Activated CD4-positive, alpha-beta T cell treated with anti-CD3 and anti-CD28 coated beads, Interleukin-2, amount 50 U/mL, for 1 hour (primary cell): ENCODE results near the gene YLPM1.

Source experiments
- DNase-seq: peaks from one replicate; pipeline ENCODE4 v3.0.0-alpha.2; 2020

Gene YLPM1

DNA sequence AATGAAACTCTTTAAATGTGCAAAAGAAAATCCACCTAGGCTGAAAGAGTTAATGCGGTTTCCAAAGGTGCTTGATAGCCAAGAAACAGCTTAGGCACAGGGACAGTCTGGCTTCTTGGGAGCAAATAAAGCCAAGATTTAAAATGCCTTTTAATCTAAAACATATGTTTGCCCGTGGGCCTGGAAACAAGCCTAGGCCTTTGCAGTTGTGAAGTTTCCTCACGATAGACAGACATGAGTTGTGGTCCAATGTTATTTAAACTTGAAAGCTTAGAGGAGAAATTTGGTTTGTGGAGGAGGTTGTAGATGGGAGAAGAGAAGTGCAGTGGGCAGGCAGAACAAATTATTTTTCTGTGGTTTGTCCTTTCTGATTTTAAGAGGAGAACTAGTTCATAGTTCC lies 83.1 kb downstream of the YLPM1 start:
- no peak for DNase-seq

DNA sequence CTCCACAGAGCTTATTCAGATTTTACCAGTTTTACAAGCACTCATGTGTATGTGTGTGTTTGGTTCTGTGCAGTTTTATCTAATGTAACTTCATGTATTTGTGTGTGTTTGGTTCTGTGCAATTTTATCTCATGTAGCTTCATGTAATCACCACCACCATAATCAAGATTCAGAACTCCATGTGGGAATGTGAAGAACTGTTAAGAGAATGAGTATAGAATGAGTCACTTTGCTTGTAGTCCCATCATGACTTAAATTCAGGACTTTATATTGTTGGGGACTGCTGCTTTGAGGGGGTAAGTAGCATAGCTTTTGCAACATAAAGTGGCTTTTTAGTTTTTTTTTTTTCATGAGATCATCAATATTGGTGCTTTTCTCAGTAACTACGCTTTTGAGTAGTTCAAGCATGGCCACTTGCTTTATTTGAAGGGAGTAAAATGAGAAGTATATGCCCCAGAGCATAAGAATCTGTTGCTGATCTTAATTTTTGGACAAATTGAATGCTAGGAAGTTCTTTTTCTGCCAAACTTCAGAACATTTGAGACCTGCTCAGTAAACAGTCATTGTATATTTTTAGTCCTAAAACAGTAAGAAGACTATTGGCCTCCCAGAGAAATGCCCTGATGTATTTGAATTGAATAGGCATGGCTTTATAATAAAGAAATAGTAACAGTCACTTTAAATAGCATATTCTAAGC lies 84.0 kb downstream of the YLPM1 start:
- DNase-seq: no peak

DNA sequence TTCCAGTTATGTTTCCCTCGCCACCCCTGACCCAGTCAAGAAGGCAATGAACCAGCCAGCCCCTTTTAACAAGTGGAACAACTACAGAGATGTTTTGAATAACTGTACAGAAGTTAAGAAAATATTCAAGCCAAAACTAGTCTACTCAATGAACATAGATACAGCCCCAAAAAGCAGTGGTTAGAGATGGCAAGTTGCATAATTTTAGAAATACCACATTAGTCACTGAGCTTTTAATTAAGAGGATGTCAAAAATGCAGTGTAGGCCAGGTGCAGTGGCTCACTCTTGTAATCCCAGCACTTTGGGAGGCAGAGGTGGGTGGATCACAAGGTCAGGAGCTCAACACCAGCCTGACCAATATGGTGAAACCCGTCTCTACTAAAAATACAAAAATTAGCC lies 85.7 kb downstream of the YLPM1 start:
- DNase-seq: no peak

DNA sequence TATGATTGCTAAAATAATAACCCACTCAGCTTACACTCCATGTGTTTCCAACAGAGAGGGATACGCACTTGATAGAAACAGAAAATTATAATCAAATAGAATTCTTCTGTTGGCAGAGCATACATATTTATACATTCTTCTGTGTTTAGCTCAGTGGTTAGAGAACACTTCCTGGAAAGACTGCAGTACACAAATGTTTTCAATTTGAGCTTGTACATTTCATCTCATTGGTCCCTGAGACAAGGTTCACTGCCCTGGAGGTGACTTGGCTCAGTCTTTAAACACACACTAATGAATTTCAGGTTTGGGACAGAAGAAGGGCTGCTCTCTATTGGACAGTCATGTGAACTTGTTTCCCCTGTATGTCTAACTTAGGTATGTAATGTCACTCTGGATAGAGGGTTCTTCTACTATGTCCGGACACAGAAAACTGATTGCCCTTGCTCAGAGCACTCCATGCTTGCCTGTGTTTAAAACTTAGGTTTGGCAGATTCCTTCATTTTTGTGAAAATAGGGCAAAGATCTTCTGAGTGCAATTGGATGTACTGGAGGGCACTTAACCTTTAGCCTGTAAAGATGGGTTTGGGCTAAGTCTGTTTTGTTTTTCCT lies 89.9 kb downstream of the YLPM1 start:
- no peak for DNase-seq

DNA sequence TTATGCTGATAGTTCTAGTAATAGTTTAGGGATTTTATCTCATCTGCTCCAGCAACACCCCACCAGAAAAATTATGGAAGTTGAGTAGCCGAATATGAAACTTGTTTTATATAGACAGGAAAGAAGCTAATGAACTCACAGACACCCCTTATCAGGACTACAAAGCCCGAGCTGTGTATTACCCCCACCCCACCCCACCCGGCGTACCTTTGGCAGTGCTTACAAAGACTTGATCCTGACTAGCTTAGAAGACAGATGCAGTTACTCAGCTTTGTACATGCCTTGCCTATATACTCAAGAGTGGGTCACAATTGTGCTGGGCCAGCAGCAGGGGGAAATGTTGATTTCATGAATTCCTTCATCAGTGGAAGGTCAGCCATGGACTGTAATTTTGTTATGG lies 90.5 kb downstream of the YLPM1 start:
- no peak for DNase-seq

DNA sequence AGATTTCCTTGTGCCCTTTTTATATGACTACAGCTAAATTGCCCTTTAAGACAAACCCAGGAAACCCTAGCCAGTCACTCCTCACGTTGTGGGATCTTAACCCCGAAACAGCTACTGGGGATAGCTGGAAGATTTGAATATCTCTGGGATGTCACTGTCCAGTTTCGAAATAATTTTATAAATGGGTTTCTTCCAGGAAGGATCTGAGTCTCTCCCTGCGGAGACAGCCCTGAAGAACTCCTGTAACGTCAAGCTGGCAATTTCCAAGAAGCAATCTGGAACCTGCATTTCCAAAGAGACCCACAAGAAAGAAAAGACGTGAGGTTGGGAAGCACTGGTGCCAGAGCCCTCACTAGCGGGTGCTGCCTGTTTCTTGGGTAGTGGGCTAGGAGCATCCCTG lies 91.9 kb downstream of the YLPM1 start:
- no peak for DNase-seq

DNA sequence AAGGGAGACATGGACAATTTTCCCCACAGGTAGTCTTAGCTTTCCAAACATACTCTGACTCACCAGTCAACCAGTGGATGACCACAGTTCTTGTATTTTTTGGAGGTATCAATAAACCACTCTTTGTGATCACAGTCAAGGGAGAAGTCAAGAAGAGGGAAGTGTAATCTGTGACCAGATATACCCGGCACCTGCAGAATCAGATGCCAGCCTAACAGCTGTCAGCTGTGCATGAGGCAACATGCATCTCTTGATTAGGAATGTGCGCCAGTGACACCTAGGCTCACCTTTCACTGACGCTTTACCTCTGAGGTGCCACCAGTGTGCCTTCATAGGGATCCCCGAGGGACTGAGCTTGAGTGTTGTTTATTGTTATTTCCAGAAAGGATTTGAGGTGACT lies 92.8 kb downstream of the YLPM1 start:
- DNase-seq: no peak

DNA sequence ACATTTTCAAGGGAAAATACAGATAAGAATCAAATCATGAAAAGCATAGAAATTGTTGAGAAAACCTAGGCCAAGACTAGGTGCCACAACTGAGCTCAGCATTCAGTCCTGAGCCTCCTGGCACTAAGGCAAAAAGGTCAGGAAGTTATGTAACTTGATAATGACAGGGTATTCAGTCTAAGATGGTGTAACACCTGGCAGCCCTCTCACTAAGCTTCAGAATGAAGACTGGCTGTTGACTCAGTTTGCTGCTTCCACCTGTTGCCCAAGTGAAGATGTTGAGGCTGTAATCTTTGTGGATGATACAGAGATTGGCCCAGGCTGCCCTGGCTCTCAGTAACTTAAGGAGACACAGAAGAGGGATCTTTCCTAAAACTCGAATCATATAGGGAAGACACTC lies 93.2 kb downstream of the YLPM1 start:
- DNase-seq: no peak

DNA sequence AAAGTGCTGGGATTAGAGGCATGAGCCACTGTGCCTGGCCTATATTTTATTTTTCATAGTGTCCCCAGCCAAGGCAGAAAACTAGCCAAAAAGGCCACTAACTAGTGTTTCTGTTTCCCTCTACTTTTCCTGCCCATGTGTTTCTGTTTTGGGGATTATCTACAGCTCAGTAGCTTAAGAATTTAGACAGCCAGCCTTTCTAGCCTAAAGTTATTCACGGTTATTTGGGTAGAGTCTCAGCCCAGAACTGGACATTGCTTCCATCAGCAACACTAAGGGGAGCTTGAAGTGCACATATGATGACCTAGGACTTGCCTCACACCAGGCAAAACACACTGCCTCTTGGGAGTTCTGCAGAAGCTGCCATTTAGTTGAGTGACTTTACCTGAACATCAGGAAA lies 94.9 kb downstream of the YLPM1 start:
- no peak for DNase-seq

DNA sequence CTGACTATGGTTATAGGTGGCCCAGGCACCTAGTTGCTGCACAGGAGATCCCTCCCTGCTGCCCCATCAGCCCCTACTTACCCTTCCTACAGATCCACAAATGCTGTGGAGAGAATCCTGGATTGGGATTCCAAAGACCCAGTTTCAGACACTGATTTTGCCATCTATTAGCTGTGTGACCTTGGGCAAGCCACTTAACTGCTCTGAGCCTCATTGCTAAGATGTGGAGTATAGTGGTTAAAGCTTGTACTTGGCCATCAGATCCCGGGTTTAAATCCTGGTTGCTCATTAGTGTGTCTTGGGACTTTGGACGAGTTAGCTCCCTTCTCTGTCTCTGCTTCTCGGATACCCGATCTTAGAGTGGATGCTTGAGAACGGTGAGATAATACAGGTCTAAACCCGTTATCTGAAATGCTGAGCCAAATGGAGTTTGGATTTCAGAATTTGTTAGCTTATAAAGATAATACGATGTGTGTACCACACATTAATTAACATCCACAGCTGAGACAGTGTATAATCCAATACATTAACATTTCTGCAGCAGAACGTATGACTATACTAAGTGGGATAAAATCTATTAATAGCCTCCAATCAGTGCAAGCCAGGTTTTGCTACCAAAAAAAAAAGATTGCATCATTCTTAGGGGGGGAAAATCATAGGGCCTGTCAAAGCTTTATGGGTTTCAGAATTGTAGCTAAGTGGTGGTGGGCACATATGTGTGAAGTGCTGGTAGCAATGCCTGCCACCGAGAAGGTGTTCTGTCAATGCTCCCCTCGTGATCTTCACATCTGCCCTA lies 96.8 kb downstream of the YLPM1 start:
- DNase-seq: no peak

DNA sequence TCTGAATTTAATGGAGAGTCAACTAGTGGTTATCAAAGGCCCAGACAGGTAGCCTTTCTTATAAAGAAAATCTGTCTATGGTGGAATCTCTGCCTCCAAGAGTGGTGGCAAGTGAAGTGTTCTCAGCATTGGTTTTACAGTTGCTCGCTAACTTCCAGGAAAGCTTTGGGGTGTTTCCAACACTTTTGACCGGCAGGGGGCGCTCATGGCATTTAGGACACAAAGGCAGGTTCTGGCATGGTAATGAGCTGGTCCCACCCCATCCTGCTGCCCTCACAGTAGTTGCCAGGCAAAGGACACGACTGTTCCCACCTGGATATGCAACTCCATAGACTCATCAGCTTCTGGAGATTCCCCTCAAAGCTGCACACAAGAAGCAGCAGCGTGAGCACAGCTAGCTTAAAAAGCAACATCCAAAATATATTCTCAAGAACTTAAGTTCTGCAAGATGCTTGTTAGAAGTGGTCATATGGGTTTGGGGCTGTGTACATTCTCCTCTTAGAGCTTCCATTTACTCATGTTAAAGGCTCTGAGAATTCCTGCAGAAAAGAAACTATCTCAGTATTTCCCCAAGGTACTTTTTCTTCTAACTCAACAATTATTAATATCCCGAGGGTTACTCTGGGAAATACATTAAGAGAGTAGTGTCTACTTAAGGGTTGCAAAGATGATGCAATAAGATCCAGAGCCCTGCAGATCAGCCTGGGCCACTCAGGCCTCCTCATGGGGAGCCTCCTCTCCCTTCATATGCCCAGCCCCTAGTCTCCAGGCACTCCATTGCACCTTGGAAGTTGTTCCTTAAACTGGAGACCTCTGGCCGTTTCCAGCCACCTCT lies 98.0 kb downstream of the YLPM1 start:
- DNase-seq: peak; percentile 96

DNA sequence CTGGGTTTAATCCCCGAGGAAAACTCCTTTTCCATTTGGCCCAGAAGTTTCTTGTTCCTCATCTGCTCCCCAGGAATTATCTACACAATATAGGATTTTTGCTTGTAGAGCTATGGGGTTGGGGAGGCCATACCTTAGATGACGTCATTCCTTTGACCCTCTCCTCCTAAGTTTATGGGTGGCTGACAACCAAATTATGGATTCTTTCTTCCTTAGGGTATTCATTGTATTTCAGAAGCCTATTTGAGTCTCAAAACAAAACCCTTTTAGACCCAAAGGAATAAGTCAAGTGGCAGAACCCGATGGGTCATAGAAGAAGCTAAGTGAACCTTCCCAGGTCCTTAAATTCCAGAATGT lies 98.6 kb downstream of the YLPM1 start:
- DNase-seq: no peak

DNA sequence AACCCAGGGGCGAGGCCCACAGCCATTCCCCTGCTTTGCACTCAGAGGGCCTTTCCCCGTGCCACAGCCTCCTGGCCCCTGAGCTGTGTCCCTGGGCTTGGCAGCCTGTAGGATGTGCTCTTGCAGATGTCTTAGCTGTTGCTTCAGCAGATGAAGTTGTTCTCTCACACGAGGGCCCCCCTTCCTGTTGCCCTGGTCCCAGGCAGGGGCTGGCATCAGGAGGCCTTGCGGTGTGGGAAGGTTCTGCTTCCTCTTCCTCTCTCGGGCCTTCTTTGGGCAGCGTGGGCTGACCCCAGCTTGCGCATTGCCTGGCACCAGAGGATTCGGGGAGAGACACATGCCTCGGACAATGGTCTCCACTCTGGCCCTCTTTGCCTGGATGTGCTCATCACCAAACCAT lies 100.2 kb downstream of the YLPM1 start:
- DNase-seq: no peak

DNA sequence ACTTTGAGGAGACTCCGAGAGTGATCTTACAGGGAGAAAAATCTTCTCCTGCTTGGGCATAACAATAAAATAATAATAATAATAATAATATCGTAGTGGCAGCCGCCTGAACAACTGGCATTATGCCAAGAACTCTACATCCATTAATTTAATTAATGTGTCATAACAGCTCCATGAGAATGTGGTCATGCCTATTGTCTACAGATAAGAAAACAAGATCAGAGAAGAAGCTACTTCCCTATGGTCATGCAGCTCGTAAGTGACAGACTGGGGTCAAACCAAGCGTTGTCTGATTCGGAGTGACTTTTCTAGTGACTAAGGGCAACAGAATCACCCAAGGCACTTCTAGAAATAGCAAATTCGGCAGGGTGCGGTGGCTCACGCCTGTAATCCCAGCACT lies 101.1 kb downstream of the YLPM1 start:
- no peak for DNase-seq

DNA sequence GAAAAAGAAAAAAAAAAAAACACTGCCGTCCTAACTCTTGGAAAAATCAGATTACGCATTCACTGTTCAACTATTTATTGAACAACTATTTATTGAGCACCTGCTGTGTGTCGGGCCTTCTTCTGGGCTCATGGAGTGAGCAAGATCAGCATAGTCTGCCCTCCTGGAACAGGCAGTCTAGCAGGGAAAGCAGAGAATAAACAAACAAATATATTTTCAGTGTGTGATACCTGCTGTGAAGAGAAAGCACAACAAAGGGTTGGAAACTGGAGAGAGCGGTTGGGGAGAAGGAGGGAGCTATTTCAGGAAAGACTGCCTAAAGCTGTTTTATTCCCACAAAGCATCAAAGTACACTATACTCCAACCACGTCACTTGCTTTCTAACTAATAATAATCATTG lies 102.0 kb downstream of the YLPM1 start:
- no peak for DNase-seq

DNA sequence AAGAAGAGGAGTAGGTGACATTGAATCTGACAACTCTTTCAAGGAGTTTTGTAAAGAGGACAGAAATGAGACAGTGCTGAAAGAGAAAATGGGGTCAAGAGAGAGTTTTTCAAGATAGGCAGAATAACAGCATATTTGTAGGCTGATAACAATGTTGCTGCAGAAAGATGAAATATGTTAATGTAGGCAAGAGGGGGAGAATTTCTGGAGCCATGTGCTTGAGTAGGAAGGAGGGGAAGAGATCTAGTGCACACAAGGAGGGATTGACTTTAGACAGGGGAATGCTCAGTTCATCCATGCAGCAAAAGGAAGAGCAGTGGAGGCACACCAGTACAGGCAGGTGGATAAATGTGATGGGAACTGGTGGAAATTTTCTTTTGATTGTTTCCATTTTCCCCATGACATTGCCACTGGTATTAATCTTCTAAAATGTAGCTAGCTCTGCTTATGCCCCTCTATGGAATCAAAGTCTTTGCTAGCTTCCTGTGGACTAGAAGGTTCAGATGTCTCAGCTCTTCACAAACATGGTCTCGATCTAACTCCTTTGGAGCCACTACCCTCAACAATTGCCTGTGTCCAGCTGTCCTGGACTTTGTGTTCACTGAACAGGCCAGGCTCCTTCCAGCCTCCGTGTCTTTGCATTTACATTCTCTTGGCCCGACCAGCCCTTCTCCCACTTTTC lies 103.7 kb downstream of the YLPM1 start:
- DNase-seq: no peak

DNA sequence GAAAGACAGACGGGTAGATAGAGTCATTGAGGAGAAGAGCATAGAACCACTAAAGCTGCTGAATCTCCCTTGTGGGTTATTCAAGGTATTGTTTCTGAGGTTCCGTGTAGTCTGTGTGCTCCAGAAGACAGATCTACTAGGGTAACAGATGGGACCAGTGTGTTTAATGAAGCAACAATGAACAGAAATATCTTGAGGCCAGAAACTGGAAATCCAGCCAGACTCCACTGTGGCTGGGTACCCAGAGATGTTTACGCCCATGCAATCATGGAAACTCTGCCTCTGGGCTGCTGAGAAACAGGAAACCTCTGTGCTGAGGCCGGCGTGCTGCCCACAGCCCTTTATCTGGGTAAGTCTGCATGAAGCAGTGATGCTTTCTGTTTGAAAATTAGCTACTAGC lies 104.6 kb downstream of the YLPM1 start:
- peak; percentile 54 for DNase-seq

DNA sequence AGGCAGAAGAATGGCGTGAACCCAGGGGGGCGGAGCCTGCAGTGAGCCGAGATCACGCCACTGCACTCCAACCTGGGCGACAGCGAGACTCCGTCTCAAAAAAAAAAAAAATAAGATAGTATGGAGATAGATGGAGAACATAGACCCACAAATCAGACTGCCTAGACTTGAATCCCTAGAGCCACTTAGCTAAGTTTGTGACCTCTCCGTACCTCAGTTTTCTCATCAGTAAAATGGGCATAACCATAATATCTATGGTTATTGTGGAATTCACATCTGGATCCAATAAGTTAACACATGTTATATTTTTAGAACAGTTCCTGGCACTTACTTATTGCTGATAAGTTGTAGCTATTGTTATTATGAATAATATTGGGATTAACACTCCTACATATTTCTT lies 105.6 kb downstream of the YLPM1 start:
- DNase-seq: no peak

DNA sequence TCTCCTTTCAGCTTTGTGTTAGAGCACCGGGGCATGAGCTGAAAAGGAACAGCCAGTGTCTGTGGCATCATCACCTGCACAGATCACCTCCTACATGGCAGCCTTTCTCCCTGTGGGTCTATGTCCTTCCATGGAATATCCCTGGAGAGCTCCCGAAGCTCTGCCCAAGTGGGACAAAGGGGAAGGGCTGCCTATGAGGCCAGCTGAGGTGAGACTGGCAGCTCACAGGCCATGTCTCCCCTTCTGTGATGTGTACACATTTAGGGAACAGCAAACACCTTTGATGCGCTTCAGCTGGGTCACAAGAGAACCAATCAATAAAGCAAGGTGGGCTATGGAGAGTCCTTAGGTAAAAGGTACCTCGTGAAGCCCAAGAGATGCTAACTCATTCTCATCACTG lies 108.7 kb downstream of the YLPM1 start:
- DNase-seq: no peak

DNA sequence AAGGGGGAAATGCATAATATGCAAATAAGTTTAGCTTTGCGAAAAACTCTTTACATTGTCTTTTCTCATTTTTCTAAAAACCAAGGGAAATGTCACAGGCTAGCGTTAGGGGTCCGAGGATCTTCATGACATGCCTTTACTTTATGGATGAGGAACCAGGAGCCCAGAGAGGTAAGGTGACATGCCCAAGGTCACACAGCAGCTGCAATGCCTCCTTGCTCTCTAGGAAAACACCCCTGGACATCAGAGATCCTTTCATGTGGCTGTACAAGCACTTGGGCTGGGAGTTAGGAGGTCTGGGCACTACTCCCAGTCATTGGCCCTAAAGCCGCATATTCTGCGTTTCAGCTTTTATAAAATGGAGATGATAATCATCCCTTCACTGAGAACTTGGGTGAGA lies 112.1 kb downstream of the YLPM1 start:
- DNase-seq: no peak

DNA sequence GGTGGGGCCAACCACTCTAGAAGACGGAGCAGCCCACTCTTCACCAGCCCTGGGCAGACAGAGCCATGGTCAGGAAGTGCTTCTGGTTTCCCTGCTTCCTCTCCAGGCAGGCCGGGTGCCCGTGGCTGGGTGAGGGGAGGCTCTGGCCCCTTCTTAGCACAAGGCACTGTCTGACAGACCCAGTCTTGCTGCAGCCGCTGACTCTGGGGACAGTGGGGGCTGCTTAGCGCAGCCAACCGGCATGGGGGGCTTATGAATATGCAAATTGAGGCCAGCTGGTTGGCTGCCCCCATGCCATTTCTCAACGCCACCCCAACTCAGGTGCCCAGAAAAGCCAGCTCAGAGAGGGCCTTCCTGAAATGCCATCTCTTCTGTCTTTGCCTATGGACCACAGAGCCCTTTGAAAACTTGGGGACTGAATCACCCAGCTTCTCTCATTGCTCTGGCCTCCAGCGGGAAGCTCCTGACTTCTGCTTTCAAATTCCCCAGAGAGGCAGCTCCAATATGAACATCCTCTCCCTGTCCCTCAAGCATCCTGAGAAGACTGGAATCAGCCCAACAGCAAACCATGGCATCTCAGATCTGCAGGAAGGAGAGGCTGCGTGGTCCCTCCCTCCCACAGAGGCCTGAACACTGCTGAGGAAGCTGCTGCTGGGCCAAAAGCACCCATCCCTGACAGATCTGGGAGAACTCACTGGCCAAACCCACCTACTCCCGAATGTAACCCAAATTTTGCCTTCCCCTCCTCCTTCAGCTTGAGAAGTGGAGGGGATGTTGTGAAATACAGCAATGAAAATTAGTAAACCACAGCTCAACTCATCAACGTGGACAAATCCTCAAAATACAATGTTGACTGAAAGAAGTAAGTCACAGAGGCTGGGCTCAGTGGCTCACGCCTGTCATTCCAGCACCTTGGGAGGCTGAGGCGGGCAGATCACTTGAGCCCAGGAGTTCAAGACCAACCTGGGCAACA lies 113.1 kb downstream of the YLPM1 start, which contains the start of gene PROX2:
PROX2 (minus strand) TSS at position 205 of the 973 bp plus-strand sequence. CDS start 12,311 bp downstream, outside the sequence.
- DNase-seq: peak; percentile 8
